ENCODE measurements around the gene ANO10. TPM values are rescaled to one million over a fixed set of nuclear protein-coding genes. Genes with fewer than 3 reads are reported as not detected.
"Not testable (repeated sequence)": the region's sequence is repeated elsewhere in the genome, so short reads cannot be mapped to it uniquely, and the experiment has no call there.

ANO10 gene
- total RNA-seq, 1 donor from 2014 or later: 47.3 TPM

DNA sequence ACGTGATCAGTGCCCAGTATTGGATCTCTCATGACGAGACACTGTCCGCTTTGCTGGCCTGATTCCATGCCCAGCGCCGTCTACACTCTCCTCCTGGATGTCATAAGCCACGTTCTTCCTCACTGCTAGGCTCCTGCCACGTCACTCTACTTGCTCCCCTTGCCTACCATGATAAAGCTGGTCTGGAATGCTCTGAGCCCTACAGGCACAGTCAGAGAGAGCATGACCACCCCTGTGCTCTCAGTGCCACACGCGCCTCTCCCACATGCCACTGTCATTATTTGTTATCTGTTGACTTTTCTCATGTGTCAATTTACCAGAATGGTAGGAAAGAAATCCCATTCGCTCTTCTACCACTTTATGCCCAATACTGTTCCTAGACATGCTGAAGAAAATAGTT is 148.6 kb downstream of the ANO10 start:
- DNase-seq: no peak

DNA sequence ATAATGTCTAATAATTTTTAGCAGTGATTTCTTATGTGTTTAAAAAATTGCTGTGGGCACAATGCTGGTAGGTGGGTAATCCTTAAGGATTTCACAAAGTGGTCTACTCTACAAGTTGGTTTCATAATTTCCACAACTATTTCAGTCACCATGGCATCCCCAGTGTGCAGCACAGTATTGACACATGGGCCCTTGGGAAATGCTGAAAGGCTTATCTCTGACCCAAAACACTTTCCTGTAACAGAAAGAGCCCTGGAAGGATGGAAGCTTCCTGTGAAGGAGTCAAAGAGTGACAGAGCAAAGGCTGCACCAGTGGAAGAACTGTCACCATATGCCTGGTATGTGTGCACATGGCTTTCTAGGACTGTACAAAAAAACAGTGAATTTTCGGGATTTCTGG is 153.7 kb downstream of the ANO10 start:
- DNase-seq: no peak

DNA sequence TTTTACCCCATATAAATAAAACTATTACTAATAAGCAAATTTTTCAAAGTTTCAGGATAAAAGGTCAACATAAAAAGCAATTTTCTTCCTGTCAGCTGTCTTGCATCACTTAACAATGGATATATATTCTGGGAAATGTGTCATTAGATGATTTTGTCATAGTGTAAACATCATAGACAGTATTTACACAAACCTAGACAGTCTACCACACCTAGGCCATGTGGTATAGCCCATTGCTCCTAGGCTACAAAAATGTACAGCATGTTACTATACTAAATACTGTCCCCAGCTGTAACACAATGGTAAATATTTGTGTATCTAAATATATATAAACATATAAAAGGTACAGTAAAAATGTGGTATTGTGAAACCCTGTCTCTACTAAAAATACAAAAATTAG is 156.7 kb downstream of the ANO10 start:
- DNase-seq: no peak

DNA sequence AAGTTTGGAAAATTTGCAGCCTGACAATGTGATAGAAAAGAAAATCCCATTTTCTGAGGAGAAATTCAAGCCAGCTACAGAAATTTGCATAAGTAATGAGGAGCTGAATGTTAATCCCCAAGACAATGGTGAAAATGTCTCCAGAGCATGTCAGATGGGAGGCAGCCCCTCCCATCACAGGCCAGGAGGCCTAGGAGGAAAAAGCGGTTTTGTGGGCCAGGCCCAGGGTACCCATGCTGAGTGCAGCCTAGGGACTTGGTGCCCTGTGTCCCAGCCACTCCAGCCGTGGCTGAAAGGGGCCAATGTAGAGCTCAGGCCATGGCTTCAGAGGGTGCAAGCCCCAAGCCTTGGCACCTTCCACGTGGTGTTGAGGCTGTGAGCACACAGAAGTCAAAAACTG is 159.2 kb downstream of the ANO10 start:
- DNase-seq: not testable (repeated sequence)

DNA sequence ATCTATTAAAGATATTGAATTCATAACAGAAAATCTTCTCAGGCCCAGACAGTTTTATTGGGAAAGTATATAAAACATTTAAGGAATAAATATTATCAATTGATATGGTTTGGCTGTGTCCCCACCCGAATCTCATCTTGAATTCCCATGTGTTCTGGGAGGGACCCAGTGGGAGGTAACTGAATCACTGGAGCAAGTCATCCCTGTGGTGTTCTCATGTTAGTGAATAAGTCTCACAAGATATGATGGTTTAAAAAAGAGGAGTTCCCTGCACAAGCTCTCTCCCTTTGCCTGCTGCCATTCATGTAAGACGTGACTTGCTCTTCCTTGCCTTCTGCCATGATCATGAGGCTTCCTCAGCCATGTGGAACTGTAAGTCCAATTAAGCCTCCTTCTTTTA is 160.5 kb downstream of the ANO10 start:
- no peak for DNase-seq

DNA sequence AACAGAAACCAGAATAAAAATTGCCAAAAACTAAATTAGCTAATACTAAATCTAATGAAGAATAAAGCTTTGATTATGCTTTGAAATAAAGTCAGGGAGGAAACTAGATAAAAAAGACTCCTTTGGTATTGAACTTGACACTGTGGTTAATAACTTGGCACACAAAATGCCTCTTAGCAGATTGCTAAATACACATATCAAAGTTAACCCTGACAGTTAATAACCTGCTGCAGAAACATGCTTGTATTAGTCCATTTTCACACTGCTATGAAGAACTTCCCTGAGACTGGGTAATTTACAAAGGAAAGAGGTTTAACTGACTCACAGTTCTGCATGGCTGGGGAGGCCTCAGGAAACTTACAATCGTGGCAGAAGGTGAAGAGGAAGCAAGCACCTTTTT is 164.8 kb downstream of the ANO10 start:
- not testable (repeated sequence) for DNase-seq

DNA sequence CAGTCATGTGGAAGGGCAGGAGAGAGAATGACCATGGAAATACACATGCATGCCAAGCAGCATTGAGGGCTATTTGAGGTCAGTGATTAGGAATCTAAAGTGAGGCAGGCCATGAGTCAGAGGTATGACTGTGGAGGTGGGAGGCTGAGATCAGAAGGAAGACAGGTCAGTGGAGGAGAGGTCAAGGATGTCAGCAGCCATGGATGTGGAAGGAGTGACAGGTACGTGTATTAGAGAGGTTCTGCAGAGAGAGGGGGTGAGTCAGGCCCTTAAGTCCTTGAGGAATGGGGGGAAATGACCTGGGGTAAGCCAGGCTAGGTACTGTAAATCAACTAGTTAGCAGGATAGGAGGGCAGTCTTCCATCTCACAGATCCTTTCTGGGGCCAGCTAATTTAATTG is 166.6 kb downstream of the ANO10 start:
- DNase-seq: no peak

DNA sequence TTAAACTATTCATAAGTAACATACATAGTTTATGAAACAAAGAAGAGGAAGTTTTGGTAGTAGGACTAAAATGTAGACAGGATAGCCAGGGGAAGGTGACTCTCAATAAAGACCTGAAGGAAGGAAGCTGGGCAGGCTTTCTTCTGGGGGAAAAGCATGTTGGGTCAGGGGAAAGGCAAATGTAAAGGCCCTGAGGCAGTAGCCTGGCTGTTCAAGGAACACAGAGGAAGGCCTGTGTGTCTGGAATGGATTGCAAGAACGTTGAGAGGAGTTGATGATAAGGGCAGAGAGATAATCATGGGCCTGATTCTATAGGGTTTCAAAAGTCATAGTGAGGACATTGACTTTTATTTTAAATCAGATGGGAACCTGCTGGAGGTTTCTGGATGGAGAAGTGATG is 167.8 kb downstream of the ANO10 start:
- no peak for DNase-seq

DNA sequence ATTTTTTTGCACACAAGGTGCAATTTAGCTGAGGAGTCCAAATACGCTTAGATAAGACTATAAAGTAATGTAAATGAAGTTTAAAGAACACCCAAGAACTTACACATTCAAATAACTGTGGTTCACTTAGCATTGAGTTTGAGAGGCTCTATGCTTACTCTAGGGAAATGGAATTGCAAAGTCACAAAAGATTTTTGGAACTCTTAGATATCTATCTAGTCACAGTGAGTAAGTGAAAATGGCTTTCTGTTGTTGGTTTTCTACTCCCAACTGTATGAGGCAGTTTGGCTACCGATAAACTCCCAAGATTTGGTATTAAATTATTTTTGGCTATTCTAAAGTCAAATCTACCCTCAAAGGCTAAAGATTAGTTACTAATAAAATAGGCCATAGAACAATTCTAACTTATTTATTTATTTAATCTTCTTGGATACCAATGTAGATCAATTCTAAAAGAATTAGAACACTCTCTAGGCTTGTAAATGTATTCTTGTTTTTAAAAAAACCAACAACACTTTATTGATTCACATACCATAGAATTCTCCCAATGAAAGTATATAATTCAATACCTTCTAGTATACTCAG is 170.0 kb downstream of the ANO10 start:
- DNase-seq: no peak

DNA sequence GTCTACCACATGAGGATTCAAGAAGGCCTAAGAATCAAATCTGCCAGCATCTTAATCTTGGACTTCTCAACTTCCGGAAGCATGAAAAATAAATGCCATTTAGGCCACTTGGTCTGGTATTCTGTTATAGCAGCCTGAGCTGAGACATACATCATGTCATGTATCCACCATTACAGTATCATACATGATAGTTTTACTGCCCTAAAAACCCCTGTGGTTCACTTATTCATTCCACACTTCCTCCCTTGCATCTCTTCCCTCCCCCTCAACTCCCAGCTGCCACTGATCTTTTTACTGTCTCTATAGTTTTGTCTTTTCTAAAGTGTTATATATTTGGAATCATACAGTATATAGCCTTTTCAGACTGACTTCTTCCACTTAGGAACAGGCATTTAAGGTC is 173.7 kb downstream of the ANO10 start:
- no peak for DNase-seq

DNA sequence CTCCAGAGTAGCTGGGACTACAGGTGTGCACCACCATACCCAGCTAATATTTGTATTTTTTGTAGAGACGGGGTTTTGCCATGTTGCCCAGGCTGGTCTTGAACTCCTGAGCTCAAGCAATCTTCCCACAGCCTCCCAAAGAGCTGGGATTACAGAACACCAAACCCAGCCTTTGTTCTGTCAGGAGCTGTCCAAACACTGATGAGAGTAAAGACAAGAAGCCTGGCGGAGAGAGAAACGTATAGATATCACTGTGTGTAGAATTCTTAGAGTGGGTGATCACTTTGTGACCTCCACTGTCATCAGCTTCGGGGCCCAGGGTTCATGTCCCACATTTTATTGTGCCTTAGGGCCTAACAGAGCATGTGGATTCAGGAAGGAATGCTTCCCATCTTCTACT is 176.0 kb downstream of the ANO10 start:
- DNase-seq: no peak

DNA sequence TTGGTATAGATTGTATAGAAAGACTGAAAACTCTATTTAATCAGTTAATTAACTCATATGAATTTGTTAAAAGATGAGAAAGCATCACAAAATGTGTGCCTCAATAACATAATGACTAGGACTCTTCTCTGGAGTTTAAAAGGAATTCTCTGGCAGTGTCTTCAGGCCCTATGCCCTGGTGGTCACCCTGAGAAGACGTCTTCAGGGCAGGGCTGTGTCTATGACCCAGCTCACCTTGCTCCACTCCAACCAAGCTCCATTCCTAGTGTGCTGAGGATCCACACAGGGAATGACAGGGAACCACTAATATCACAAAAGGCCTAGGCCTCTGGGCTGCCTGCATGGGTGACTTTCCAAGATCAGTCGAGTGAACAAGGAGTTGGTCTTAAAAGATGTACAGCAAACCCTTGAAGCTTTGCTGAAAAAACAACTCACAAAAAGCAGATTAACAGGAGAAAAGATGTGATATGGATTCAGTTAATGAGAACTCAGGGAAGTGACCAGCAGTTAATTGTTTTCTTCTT is 178.9 kb downstream of the ANO10 start:
- no peak for DNase-seq

DNA sequence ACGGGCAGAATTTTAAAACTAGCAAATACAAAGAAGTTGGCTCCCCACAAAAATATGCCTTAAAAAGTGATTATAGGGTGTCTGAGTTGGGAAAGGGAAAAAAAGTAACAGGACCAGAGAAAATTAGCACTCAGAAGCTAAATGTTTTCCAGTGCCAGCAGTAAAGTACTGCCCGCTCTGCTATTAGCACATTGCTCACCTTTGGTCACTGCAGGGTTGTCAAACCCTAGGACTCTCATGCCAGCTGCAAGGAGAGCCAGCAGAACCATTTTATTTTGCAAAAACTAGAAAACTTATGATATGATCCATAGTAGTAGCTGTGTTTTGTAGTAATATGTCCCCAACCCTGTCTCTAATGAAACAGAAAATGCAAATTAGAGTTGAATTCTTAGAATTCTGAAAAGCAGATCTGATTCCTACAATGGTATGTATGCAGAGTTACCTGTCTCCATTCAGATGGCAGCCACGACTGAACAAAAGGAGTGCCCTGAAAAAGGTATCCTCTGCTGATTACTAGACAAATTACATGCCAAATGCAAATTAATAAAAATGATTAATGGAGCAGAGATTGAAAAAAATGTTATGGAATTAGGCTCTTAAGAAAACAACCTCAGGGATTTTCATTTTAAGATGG is 185.2 kb downstream of the ANO10 start:
- DNase-seq: no peak

DNA sequence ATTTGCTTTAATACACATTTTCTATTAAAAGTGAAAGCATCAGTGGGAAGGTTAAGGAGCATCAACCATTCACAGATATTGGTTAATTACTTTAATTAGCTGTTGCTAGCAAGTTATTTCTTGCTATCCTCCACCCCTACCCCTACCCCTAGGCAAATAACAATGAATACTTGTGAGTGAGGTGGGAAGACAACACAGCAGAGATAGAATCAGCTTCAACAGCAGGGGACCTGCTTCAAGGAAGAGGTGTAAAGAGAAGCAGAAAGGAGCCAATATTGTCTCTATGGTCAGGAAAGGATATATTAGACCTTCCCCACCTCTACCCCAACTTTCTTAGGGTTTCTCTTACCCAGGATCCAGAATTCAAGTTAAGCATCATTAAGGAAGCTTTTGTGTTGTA is 186.1 kb downstream of the ANO10 start:
- no peak for DNase-seq

DNA sequence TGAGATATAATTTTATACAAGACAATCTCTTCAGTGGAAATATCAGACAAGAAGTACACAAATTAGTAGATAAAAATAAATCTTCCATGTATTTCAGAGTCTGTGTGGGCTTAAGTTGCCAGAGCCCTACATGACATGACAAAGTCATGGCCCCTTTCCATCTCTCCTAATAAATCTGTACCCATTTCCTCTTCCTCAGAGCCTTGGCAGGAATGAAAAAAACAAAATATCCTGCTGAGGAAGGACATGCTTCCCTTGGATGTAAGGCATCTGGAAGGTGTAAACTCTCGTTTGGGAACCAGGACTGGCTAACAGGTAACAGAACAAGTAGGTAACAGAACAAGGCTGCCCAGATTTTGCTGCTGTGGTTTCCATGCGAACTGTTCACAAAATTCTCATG is 187.4 kb downstream of the ANO10 start:
- DNase-seq: no peak

DNA sequence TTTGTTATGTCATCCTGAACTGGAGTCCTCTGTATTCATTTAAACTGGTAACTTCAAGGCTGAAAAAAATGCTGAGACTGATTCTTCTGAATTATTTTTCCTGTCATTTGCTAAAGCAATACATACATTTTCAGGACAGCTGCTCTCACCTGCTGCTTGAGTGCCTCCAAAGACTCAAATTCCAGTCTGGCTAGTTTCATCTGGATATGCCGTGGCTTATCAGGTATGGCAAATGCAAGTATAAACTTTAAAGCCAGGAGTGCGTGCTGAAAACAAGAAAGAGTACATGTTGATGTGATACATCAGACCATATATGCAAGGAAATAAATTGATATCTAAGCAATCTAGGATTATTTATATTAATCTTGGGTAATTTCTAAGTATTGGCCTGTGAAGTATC is 189.3 kb downstream of the ANO10 start:
- DNase-seq: no peak

DNA sequence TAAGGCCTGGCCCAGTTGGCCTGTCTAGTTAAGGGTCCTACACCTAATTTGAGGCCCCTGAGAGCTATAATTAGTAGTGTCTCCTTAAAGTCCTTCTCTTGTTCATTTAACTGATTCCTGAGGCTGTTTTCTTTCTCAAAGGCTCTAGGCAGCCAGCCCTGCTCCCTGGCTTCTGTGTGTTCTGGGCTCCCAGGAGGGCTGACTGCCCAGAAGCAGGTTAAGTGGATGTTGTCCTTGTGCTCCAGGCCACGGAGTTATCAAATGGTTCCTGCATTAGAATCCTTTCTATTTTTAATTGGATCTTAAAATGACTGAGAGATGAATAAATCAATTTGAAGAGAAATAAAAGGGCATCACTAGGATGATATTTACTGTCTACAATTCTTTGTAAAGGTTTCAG is 195.4 kb downstream of the ANO10 start:
- no peak for DNase-seq

DNA sequence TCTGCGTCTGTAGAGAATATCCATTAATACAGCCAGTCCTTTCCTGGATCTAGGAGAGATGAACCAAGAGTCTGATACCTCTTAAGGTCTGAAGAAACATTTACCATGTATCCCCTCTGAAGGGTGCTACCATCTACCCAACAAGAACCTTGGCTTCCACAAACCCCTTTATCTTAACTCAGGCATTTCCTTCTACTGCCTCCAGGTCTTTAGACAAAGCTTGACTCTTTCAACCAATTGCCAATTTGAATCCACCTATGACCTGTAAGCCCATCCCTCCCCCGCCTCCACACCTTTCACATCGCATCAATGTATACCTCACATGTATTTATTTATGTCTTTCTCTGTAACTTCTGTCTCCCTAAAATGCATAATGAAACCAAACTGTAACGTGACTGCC is 196.0 kb downstream of the ANO10 start:
- no peak for DNase-seq

DNA sequence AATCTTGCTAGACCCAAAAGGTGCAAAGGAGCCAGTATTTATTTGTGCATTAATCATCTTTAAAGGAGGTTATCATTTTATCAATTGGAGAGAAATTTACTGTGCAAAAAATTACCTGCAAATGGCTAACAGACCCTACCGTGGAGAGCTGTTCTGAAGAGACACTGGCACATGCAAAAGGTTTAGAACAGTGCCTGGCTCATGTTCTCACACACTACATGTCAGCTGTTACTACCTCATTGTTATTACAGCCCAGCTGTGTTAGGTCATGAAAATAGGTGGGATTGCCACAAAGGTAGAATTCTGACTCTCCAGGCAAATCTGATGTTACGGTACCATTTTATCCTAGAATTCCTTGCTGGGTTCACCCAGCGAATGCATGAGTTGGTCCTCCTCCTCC is 198.2 kb downstream of the ANO10 start:
- no peak for DNase-seq

DNA sequence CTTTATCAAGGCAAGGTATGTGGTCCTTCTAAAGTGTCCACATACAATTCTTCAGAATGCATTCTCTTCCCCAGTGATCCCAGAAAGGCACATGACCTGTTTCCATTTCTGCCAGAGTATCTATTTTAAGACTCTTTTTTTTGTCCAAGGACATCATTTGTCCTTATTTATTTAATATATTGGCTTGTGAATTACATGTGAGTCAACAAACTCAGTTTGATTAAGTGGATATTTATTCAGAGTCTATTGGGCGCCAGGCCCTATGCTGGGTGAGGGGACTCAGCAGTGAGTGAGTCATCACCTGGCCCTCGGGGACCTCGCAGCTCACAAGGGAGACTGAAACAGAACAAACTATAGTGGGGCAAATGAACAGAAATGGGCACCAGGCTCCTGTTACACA is 198.7 kb downstream of the ANO10 start:
- DNase-seq: no peak

DNA sequence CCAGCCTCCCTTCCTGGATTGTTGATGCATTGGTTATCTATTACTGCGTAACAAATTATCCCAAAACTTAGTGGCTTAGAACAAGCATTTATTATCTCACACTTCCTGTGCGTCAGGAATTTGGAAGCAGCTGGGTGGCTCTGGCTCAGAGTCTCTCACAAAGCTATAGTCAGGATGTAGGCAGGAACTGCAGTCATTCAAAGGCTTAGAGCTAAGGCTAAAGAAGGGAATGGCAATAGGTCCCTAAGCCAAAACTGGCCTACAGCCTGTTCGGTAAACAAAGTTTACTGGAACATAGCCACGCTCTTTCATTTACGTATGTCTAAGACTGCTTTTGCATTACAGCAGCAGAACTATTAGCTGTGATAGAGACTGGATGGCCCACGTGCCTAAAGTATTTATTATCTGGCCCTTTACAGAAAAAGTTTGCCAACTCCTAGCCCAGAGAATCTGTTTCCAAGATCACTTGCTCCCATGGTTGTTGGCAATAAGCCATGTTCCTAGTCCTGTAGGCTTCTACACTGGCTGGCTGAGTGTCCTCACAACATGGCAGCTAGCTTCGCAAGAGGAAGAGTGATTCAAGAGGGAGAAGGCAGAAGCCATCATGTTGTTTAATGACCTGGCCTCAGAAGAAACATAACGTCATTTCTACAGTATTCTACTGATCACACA is 203.1 kb downstream of the ANO10 start:
- DNase-seq: no peak

DNA sequence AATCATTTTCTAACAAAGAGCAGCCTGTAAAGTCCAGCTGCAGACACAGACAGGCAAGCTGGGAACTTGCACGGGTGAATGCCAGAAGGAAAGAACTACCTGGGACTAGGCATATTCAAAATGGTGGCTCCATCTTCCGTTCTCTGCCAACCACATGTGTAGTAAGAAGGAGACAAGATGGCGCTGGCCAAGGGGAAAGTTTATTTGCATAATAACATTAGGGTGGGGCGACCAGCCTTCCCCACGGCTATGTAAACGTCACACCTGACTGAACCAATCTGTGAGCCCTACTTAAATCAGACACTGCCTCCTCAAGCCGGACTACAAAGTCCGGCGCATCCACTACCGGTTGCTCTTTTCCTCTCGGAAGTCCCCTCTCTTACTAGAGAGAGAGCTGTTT is 204.7 kb downstream of the ANO10 start:
- DNase-seq: no peak

DNA sequence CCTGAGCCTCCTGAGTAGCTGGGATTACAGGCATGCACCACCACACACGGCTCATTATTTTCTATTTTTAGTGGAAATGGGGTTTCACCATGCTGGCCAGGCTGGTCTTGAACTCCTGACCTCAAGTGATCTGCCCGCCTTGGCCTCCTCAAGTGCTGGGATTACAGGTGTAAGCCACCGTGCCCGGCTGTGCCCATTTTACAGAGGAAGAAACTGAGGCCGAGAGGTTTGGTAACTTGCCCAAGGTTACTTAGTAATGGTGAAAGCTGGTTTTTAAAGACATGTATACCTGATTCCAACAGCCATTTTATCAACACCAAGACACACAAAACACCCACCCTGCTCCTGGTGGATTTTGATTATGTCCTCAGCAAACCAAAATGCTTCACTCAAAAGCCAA is 206.7 kb downstream of the ANO10 start:
- DNase-seq: no peak
